Measurements from ENCODE around the gene DOK1.
"Not testable (repeated sequence)": the region's sequence is repeated elsewhere in the genome, so short reads cannot be mapped to it uniquely, and the experiment has no call there.

The DOK1 gene

DNA sequence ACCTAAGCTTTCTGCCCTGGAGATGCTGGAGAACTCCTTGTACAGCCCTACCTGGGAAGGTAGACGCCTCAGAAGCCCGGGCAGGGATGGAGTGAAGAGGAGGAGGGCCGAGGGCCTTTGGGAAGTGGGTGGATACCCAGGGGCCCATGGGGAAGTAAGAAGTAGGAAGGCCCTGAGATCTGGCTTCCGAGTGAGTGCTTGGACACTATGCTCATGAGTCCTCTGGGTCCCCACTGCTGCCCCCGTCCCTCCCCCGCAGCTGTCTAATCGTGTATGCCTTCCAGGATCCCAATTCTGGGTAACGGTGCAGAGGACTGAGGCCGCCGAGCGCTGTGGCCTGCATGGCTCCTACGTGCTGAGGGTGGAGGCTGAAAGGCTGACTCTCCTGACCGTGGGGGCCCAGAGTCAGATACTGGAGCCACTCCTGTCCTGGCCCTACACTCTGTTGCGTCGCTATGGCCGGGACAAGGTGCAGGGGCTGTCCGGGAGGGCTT is 1.1 kb downstream of the DOK1 start:
- H3K9ac ChIP-seq (ENCODE audit: low read length) = peak overlapping the region; percentile 79

DNA sequence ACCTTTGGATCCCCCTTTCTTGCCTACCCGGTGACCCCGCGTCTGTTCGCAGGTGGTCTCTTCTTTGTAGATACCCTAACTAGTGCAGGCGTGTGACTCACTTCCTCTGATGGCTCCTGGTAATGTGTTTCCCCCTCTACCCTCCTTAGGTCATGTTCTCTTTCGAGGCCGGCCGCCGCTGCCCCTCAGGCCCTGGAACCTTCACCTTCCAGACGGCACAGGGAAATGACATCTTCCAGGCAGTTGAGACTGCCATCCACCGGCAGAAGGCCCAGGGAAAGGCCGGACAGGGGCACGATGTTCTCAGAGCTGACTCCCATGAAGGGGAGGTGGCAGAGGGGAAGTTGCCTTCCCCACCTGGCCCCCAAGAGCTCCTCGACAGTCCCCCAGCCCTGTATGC is 1.6 kb downstream of the DOK1 start:
- Histone ChIP-seq H3K9ac (ENCODE audit: low read length) (no peak overlapping the region), H3K4me3 (ENCODE audit: low read length) (no peak overlapping the region), H3K36me3 (ENCODE audit: control insufficient read depth, insufficient read depth, low read length) (no peaks in the 10 kb centered on the region), H3K9me3 (ENCODE audit: control insufficient read depth, low read length) (no peaks in the 10 kb centered on the region), H3K27me3 (ENCODE audit: control insufficient read depth, insufficient read depth, low read length) (no peaks in the 10 kb centered on the region), H3K4me1 (ENCODE audit: control insufficient read depth, insufficient read depth, low read length) (peaks cover 27% of the 10 kb centered on the region)

More for the DNA sequence above, 1.1 kb downstream of the DOK1 start:
- peak overlapping the region; percentile 51 for H3K4me3 ChIP-seq (ENCODE audit: low read length)
- no peaks in the 10 kb centered on the region for H3K36me3 ChIP-seq (ENCODE audit: control insufficient read depth, insufficient read depth, low read length)
- H3K9me3 ChIP-seq (ENCODE audit: control insufficient read depth, low read length) = no peaks in the 10 kb centered on the region
- peaks cover 27% of the 10 kb centered on the region for H3K4me1 ChIP-seq (ENCODE audit: control insufficient read depth, insufficient read depth, low read length)
- no peaks in the 10 kb centered on the region for H3K27me3 ChIP-seq (ENCODE audit: control insufficient read depth, insufficient read depth, low read length)

DNA sequence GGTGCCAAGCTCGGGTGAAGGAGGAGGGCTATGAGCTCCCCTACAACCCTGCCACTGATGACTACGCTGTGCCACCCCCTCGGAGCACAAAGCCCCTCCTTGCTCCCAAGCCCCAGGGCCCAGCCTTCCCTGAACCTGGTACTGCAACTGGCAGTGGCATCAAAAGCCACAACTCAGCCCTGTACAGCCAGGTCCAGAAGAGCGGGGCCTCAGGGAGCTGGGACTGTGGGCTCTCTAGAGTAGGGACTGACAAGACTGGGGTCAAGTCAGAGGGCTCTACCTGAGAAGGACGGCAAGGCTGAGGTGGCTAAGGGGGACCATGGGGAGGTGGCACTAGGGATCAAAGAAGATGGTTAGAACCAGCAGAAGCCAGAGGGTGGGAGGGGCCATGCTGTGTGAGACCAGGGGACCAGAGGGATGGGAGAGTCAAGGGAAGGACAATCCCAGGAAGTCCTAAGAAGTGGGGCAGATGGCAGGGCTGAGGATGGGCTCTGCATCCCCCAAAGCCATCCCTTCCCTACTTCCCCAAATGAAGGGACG is 2.4 kb downstream of the DOK1 start:
- H3K36me3 ChIP-seq (ENCODE audit: control insufficient read depth, insufficient read depth, low read length) = no peaks in the 10 kb centered on the region
- no peak overlapping the region for H3K9ac ChIP-seq (ENCODE audit: low read length)
- H3K4me3 ChIP-seq (ENCODE audit: low read length) = no peak overlapping the region
- no peaks in the 10 kb centered on the region for H3K9me3 ChIP-seq (ENCODE audit: control insufficient read depth, low read length)
- peaks cover 27% of the 10 kb centered on the region for H3K4me1 ChIP-seq (ENCODE audit: control insufficient read depth, insufficient read depth, low read length)
- H3K27me3 ChIP-seq (ENCODE audit: control insufficient read depth, insufficient read depth, low read length) = no peaks in the 10 kb centered on the region

DNA sequence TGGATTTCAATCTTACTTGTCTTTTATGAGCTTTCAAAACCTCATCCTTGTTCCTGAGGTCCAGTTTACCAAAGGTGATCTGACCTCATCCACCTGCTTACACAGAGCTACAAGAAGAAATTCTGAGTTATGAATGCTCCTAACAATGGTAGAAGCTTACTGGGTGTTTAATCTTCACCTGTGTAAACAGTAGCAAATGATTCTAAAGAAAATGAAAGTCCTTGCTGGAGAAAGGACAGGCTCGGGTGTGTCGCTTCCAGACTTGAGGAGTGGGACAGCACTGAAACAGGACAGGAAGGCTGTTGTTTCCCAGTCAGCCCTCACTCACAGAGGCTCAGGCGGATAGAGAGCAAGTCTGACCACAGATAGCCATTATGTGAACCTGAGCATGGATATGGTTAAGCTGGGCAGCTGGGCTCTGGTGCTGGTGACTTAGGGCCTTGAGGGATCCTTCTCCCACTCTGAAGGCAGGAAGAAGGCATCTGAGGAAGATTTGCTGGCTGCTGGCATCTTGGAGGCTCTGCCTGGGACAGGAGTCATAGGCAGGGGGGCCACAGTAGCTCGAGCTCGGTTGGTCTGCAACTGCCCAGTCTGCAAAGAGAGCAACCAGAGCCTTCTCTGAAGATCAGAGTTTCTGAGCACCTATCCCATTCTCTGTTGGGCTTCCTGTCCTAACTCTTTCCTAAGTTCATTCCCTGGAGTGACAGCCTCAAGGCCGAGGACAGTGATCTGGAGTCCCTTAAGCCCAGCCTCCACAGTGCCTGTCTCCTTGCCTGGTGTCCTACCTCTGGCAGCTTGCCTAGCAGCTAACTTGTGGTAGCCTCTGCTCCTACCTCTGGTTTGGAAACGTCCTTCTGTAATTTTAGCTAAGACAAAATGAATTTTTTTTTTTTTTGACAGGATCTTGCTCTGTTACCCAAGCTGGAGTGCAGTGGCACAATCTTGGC is 4.0 kb downstream of the DOK1 start:
- no peaks in the 10 kb centered on the region for H3K27me3 ChIP-seq (ENCODE audit: control insufficient read depth, insufficient read depth, low read length)
- no peaks in the 10 kb centered on the region for H3K36me3 ChIP-seq (ENCODE audit: control insufficient read depth, insufficient read depth, low read length)
- H3K9me3 ChIP-seq (ENCODE audit: control insufficient read depth, low read length) = no peaks in the 10 kb centered on the region
- H3K4me1 ChIP-seq (ENCODE audit: control insufficient read depth, insufficient read depth, low read length) = peaks cover 27% of the 10 kb centered on the region
- H3K9ac ChIP-seq (ENCODE audit: low read length) = no peak overlapping the region
- H3K4me3 ChIP-seq (ENCODE audit: low read length) = no peak overlapping the region

DNA sequence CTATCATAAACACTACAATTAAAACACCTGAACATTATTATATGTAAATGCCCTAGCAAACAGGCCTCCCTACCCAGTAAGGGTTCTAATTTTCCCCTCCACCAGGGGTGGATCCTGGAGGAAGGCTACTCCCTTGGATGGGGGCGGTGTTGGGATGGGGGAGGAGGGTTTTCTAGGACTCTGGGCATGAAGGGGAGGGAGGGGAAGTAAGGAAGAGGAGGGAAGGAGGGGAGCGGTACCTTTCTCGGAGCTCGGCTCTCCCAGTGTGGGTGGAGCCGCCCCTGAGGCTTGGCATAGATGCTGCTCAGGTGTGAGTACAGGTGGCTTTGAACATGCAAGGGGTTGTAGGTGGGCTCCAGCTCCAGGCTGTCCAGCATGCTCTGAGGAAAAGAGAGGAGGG is 5.4 kb downstream of the DOK1 start:
- peaks cover 27% of the 10 kb centered on the region for H3K4me1 ChIP-seq (ENCODE audit: control insufficient read depth, insufficient read depth, low read length)
- H3K36me3 ChIP-seq (ENCODE audit: control insufficient read depth, insufficient read depth, low read length) = no peaks in the 10 kb centered on the region
- H3K27me3 ChIP-seq (ENCODE audit: control insufficient read depth, insufficient read depth, low read length) = no peaks in the 10 kb centered on the region
- no peak overlapping the region for H3K9ac ChIP-seq (ENCODE audit: low read length)
- H3K4me3 ChIP-seq (ENCODE audit: low read length) = no peak overlapping the region
- no peaks in the 10 kb centered on the region for H3K9me3 ChIP-seq (ENCODE audit: control insufficient read depth, low read length)

DNA sequence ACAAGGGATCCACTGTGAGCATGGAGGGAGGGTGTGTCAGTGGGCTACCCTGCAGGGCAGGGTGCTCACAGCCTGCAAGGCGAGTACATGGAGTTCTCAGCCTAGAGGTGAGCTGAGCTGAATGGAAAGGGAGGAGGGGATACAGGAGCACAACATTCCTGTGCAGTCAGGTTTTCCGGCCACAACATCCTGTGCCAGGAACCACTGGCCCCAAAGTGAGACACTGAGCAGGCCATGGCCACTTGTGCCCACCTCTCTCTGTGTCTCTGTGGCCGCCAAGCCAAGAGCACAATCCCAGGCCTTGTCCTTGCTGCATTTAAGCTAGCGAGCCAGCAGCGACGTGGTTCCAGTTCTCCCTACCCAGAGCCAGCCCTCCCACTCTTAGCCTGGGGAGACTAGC is 6.1 kb downstream of the DOK1 start:
- peaks cover 22% of the 10 kb centered on the region for H3K4me1 ChIP-seq (ENCODE audit: control insufficient read depth, insufficient read depth, low read length)
- no peaks in the 10 kb centered on the region for H3K9me3 ChIP-seq (ENCODE audit: control insufficient read depth, low read length)
- H3K36me3 ChIP-seq (ENCODE audit: control insufficient read depth, insufficient read depth, low read length) = no peaks in the 10 kb centered on the region
- H3K9ac ChIP-seq (ENCODE audit: low read length) = no peak overlapping the region
- H3K4me3 ChIP-seq (ENCODE audit: low read length) = no peak overlapping the region
- H3K27me3 ChIP-seq (ENCODE audit: control insufficient read depth, insufficient read depth, low read length) = no peaks in the 10 kb centered on the region

DNA sequence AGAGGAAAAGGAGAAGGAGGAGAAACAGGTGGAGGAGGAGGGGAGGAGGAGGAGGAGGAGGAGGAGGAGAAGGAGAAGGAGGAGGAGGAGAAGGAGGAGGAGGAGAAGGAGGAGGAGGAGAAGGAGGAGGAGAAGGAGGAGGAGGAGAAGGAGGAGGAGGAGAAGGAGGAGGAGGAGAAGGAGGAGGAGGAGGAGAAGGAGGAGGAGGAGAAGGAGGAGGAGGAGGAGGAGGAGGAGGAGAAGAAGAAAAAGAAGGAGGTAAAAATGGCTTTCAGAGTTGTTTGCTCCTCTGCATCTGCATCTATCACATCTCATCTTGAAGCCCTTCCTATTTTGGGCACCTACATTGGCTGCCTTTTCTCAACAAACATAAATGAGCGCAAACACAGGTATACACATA is 6.5 kb downstream of the DOK1 start:
- H3K36me3 ChIP-seq (ENCODE audit: control insufficient read depth, insufficient read depth, low read length); H3K27me3 ChIP-seq (ENCODE audit: control insufficient read depth, insufficient read depth, low read length); H3K9ac ChIP-seq (ENCODE audit: low read length); H3K9me3 ChIP-seq (ENCODE audit: control insufficient read depth, low read length); H3K4me3 ChIP-seq (ENCODE audit: low read length): not testable (repeated sequence)
- H3K4me1 ChIP-seq (ENCODE audit: control insufficient read depth, insufficient read depth, low read length) = peaks cover 19% of the 10 kb centered on the region

DNA sequence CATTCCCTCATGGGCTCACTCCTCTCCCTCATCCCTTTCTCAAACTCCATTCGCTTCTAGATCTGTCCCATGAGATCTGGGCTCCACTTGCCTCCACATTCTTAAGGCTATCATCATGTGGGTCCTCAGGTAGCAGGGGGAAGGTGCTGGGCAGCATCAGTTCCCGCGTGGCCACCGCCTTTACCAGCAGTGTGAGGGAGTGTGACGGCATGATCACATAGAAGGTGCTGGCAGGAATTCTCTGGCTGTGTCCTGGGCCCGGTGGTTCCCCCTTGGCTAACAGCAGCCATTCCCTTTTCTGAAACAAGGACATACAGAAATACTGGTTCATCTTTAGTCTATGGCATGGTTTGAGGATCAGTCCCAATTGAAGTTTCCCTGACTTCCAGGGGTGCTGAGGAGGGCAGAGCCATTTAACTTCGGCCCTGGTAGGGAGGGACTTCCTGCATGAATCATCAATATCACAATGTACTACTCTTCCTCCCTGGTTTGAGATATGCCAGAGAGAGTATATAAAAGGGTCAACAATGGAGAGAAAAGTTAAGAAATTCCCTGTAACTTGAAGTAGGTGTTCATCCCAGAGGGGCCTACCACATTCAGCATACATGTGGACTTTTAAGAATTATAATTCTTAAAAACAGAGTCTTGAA is 7.7 kb downstream of the DOK1 start:
- Histone ChIP-seq H3K27me3 (ENCODE audit: control insufficient read depth, insufficient read depth, low read length) (no peaks in the 10 kb centered on the region), H3K9me3 (ENCODE audit: control insufficient read depth, low read length) (no peaks in the 10 kb centered on the region), H3K4me1 (ENCODE audit: control insufficient read depth, insufficient read depth, low read length) (peaks cover 16% of the 10 kb centered on the region), H3K36me3 (ENCODE audit: control insufficient read depth, insufficient read depth, low read length) (no peaks in the 10 kb centered on the region), H3K4me3 (ENCODE audit: low read length) (no peak overlapping the region), H3K9ac (ENCODE audit: low read length) (no peak overlapping the region)

DNA sequence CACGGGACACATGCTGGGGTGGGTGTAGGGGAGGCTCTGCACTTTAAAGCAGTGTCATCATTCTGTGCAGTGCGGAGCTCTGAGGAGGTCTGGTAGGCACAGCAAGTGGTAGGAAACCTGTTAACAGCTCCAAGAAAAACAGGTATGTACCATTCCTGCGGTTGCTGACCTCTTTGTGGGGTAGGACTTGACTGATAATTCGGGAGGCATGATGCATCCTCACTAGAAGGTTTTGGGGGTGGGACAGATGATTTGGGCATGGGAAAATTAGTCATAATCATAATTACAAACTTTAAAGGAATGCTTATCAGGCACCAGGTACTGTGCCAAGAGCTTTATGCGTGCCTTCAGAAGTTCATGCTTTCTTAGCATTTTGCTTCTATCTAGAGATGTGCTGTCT is 9.7 kb downstream of the DOK1 start:
- Histone ChIP-seq H3K9ac (ENCODE audit: low read length) (no peak overlapping the region), H3K9me3 (ENCODE audit: control insufficient read depth, low read length) (no peaks in the 10 kb centered on the region), H3K4me1 (ENCODE audit: control insufficient read depth, insufficient read depth, low read length) (no peaks in the 10 kb centered on the region), H3K27me3 (ENCODE audit: control insufficient read depth, insufficient read depth, low read length) (no peaks in the 10 kb centered on the region), H3K36me3 (ENCODE audit: control insufficient read depth, insufficient read depth, low read length) (no peaks in the 10 kb centered on the region), H3K4me3 (ENCODE audit: low read length) (no peak overlapping the region)

DNA sequence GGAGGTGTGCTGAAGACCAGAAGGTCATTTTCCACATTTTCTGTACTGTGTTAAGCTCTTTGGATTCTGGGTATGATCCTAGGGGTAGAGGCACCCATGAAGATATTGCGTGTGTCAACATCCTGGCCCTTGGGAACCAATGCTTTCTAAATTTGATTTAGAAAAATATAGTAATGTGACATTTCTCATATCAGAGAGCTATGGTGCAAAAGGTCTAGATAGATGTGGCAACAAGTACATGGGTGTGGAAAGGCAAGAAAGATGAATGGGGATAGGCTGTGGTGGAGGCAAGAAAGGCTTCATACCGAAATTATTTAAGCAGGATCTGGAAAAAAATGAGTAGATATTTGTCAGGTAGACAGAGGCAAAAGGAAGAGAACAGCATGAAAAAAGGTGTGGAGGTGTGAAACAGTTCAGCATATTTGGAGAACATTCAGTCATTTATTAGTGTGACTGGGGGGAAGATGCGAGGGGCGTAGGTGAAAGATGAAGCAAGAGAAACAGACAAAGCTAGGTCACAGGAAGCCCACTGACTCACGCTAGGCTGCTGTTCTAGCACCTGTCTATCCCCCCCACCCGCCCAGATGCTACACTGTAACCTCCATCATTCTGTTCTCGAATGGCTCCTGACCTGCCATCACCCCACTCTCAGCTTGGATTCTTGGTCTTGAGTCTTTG is 11.7 kb downstream of the DOK1 start:
- Histone ChIP-seq H3K27me3 (ENCODE audit: control insufficient read depth, insufficient read depth, low read length) (no peaks in the 10 kb centered on the region), H3K4me3 (ENCODE audit: low read length) (no peak overlapping the region), H3K9ac (ENCODE audit: low read length) (no peak overlapping the region), H3K4me1 (ENCODE audit: control insufficient read depth, insufficient read depth, low read length) (no peaks in the 10 kb centered on the region), H3K9me3 (ENCODE audit: control insufficient read depth, low read length) (no peaks in the 10 kb centered on the region), H3K36me3 (ENCODE audit: control insufficient read depth, insufficient read depth, low read length) (no peaks in the 10 kb centered on the region)

DNA sequence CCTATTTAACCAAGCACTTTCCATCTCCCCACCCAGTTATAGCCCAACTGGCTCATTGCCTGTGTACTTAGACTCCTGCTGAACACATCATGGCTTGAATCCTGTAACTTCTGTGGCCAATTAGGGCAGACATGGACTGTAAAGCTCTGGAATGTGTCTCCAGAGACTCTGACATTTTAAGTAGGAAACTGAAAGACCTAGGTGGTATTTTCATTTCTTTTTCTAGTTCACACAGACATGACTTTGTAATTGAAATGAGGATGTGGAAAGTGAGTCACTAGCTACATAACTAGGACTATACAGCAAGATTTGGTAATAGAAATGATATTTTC is 12.2 kb downstream of the DOK1 start:
- Histone ChIP-seq H3K36me3 (ENCODE audit: control insufficient read depth, insufficient read depth, low read length) (no peaks in the 10 kb centered on the region), H3K27me3 (ENCODE audit: control insufficient read depth, insufficient read depth, low read length) (no peaks in the 10 kb centered on the region), H3K9ac (ENCODE audit: low read length) (no peak overlapping the region), H3K4me1 (ENCODE audit: control insufficient read depth, insufficient read depth, low read length) (no peaks in the 10 kb centered on the region), H3K9me3 (ENCODE audit: control insufficient read depth, low read length) (no peaks in the 10 kb centered on the region), H3K4me3 (ENCODE audit: low read length) (no peak overlapping the region)

DNA sequence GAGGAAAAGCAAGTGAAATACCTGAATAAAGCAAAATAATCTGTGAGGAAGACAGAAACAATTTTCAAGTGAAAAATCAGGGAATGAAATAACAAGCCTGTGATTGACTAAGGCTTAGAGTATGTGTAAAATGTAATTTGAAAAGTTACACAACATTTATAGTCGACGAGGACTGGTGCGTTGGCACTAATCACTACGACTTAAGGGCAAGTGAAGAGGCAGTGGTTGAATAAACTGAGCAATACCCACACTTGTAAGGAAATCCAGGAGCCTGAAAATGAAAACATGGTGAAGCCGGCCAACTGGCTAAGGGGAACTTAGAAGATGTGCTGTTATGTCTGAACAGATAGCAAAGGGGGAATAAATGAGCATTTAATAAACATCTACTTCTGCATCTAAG is 13.4 kb downstream of the DOK1 start:
- no peaks in the 10 kb centered on the region for H3K27me3 ChIP-seq (ENCODE audit: control insufficient read depth, insufficient read depth, low read length)
- H3K4me1 ChIP-seq (ENCODE audit: control insufficient read depth, insufficient read depth, low read length) = no peaks in the 10 kb centered on the region
- H3K4me3 ChIP-seq (ENCODE audit: low read length) = no peak overlapping the region
- H3K36me3 ChIP-seq (ENCODE audit: control insufficient read depth, insufficient read depth, low read length) = no peaks in the 10 kb centered on the region
- H3K9ac ChIP-seq (ENCODE audit: low read length) = no peak overlapping the region
- H3K9me3 ChIP-seq (ENCODE audit: control insufficient read depth, low read length) = no peaks in the 10 kb centered on the region

Data from mucosa of stomach (tissue), 1 donor.